Neutrophil (primary cell): ENCODE measurements around the gene METTL3.

Experiments
- H3K27ac ChIP-seq: fragments of 200-600 bp; sonication (generic); 2 replicates; pipeline ENCODE4 v1.5.1; 2016; ENCODE audit warnings: mild to moderate bottlenecking, moderate library complexity
- H3K27me3 ChIP-seq: fragments of 200-600 bp; sonication (generic); 2 replicates; pipeline ENCODE4 v1.6.0; 2016; ENCODE audit warnings: mild to moderate bottlenecking
- H3K36me3 ChIP-seq: fragments of 200-600 bp; sonication (generic); 2 replicates; pipeline ENCODE4 v1.5.1; 2017
- H3K4me1 ChIP-seq, 2 experiments: fragments of 200-600 bp in 1 of 2; sonication (generic) in 1 of 2; 1 replicate in 1 of 2; 2 replicates in 1 of 2; pipeline versions ENCODE4 v1.5.1 to v1.6.1; 2013 to 2016; ENCODE audit warnings: low read depth in 1 of 2, low read length in 1 of 2, mild to moderate bottlenecking in 1 of 2, moderate library complexity in 1 of 2; ENCODE audit not compliant: control insufficient read depth in 1 of 2, insufficient read depth in 1 of 2
- H3K4me3 ChIP-seq, 2 experiments: fragments of 200-600 bp in 1 of 2; sonication (generic) in 1 of 2; 1 replicate in 1 of 2; 2 replicates in 1 of 2; pipeline ENCODE4 v1.5.1; 2013 to 2016; ENCODE audit warnings: low read depth in 1 of 2, low read length in 1 of 2, mild to moderate bottlenecking in 1 of 2, moderate library complexity in 1 of 2
- H3K9me3 ChIP-seq: fragments of 200-600 bp; sonication (generic); 2 replicates; pipeline ENCODE4 v1.5.1; 2016
- TF ChIP-seq, protein P1 (sequence below): fragments of 200-600 bp; sonication (generic); IDR thresholded peaks from 2 replicates; pipeline ENCODE4 v1.5.1; 2016; ENCODE audit warnings: antibody characterized with exemption

Gene METTL3

DNA sequence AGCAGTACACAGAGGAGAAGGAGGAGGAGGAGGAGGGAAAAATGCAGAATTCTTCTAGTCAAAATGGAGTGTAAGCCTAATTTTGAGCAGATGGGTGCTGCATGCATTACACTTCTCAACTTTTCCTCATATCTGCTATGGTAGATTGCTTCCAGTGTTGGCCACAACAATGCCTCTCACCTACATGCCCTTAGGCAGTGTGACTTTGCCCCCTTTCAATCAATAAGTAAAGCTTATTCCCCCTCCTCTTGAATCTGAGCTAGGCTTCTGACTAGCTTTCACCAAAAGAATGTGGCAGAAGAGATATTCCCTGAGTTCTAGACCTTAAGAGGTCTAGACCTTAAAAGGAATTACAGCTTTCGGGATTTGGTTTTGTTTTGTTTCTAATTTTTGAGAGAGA, 3.2 kb upstream of the METTL3 start:
- TF ChIP-seq, protein P1, sequence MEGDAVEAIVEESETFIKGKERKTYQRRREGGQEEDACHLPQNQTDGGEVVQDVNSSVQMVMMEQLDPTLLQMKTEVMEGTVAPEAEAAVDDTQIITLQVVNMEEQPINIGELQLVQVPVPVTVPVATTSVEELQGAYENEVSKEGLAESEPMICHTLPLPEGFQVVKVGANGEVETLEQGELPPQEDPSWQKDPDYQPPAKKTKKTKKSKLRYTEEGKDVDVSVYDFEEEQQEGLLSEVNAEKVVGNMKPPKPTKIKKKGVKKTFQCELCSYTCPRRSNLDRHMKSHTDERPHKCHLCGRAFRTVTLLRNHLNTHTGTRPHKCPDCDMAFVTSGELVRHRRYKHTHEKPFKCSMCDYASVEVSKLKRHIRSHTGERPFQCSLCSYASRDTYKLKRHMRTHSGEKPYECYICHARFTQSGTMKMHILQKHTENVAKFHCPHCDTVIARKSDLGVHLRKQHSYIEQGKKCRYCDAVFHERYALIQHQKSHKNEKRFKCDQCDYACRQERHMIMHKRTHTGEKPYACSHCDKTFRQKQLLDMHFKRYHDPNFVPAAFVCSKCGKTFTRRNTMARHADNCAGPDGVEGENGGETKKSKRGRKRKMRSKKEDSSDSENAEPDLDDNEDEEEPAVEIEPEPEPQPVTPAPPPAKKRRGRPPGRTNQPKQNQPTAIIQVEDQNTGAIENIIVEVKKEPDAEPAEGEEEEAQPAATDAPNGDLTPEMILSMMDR = no peak
- H3K27me3 ChIP-seq = peaks cover 22% of the 10 kb centered on the region
- H3K9me3 ChIP-seq = no peaks in the 10 kb centered on the region
- H3K27ac ChIP-seq = no peak overlapping the region
- H3K4me1 ChIP-seq = peaks cover 15 to 18% of the 10 kb centered on the region in 2 experiments
- no peaks in the 10 kb centered on the region for H3K36me3 ChIP-seq
- H3K4me3 ChIP-seq = no peak overlapping the region

DNA sequence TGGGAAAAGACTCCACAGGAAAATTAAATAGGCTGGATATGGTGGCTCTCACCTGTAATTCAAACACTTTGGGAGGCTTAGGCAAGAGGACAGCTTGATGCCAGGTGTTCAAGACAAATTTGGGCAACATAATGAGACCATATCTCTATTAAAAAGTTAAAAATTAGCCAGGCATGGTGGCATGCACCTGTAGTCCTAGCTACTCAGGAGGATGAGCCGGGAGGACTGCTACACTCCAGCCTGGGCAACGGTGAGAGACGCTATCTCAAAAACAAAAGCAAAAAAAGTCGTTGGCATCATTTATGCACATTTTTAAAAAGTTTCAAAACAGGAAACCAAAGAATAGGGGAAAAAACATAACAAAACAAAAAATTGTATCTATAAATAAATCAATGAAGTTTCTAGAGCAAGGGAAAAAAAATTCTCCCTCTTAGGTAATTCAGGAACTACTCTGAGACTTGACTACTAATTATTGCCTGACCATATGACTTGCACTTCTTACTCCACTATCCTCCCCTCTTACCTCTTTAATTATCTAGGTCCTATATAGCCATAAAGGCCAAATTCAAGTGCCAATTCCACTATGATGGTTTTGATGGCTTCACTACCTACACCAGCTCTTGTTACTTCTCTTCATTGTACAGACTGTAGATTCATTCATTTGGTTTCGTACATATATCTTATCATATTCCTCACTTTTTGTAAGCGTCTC, 1.6 kb downstream of the METTL3 start:
- TF ChIP-seq, protein P1 = no peak
- H3K4me3 ChIP-seq = no peak overlapping the region
- no peak overlapping the region for H3K27ac ChIP-seq
- peaks cover 17 to 18% of the 10 kb centered on the region in 2 experiments for H3K4me1 ChIP-seq
- peaks cover 10% of the 10 kb centered on the region for H3K36me3 ChIP-seq
- no peaks in the 10 kb centered on the region for H3K9me3 ChIP-seq
- peaks cover 6% of the 10 kb centered on the region for H3K27me3 ChIP-seq

DNA sequence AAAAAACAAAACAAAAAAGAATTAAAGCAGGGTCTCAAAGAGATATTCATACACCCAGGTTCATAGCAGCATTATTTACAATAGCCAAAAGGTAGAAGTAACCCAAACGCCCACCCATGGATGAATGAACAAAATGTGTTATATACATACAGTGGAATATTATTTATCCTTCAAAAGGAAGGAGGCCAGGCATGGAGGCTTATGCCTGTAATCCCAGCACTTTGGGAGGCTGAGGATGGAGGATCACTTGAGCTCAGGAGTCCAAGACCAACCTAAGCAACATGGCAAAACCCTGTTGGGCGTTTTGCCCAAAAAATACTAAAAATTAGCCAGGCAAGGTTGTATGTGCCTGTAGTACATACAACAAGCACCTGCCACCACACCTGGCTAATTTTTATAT, 4.6 kb downstream of the METTL3 start:
- Histone ChIP-seq H3K4me3 (no peak overlapping the region), H3K36me3 (peaks cover 31% of the 10 kb centered on the region), H3K9me3 (no peaks in the 10 kb centered on the region), H3K27me3 (no peaks in the 10 kb centered on the region), H3K4me1 (peaks cover 14 to 17% of the 10 kb centered on the region in 2 experiments), H3K27ac (no peak overlapping the region)
- TF ChIP-seq, protein P1 = no peak

DNA sequence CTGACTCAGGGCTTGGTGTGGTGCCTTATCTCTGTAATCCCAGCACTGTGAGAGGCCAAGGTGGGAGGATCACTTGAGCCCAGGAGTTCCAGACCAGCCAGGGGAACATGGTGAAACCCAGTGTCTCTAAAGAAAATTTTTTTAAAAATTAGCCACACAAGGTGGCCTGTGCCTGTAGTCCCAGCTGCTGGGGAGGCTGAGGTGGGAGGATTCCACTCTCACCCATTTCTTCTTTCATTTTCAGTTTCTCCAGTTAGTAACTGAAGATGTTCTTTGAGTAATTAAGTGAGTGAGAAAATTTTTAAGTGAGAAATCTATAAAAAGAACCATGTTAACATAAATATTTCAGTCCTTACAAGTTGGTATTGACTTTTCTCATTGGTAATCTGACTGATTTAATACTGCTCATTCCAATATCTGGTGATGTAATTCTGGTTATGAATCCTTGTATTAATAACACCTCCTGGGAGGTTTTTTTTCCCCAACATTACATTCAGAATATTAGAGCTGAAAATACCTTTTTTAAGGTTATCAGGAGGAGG, 6.1 kb downstream of the METTL3 start:
- H3K4me3 ChIP-seq = no peak overlapping the region
- TF ChIP-seq, protein P1 = no peak
- no peaks in the 10 kb centered on the region for H3K9me3 ChIP-seq
- H3K36me3 ChIP-seq = peaks cover 46% of the 10 kb centered on the region
- H3K4me1 ChIP-seq = peaks cover 7 to 9% of the 10 kb centered on the region in 2 experiments
- H3K27ac ChIP-seq = no peak overlapping the region
- H3K27me3 ChIP-seq = no peaks in the 10 kb centered on the region

DNA sequence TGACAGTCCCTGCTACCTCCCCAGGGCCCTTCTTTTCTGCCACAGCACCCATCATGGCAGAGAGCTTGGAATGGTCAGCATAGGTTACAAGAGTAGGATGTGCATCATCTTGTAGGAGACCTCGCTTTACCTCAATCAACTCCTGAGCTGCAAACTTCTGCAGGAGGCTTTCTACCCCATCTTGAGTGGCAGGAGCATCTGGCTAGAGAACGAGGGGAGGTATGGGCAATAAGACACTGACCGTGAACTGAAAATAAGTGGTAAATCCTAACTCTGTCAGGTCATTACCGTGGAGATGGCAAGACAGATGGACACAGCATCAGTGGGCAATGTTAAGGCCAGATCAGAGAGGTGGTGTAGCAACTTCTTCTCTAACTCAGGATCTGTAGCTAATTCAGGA, 7.8 kb downstream of the METTL3 start:
- Histone ChIP-seq H3K4me3 (no peak overlapping the region), H3K36me3 (peaks cover 63% of the 10 kb centered on the region)

More for the DNA sequence above, 7.8 kb downstream of the METTL3 start:
- TF ChIP-seq, protein P1 = no peak
- no peaks in the 10 kb centered on the region for H3K27me3 ChIP-seq
- no peak overlapping the region for H3K27ac ChIP-seq
- H3K4me1 ChIP-seq = no peaks in the 10 kb centered on the region
- H3K9me3 ChIP-seq = no peaks in the 10 kb centered on the region
